ENCODE data around the gene ANP32B.
"Not testable (repeated sequence)": the region's sequence is repeated elsewhere in the genome, so short reads cannot be mapped to it uniquely, and the experiment has no call there.

ANP32B gene

DNA sequence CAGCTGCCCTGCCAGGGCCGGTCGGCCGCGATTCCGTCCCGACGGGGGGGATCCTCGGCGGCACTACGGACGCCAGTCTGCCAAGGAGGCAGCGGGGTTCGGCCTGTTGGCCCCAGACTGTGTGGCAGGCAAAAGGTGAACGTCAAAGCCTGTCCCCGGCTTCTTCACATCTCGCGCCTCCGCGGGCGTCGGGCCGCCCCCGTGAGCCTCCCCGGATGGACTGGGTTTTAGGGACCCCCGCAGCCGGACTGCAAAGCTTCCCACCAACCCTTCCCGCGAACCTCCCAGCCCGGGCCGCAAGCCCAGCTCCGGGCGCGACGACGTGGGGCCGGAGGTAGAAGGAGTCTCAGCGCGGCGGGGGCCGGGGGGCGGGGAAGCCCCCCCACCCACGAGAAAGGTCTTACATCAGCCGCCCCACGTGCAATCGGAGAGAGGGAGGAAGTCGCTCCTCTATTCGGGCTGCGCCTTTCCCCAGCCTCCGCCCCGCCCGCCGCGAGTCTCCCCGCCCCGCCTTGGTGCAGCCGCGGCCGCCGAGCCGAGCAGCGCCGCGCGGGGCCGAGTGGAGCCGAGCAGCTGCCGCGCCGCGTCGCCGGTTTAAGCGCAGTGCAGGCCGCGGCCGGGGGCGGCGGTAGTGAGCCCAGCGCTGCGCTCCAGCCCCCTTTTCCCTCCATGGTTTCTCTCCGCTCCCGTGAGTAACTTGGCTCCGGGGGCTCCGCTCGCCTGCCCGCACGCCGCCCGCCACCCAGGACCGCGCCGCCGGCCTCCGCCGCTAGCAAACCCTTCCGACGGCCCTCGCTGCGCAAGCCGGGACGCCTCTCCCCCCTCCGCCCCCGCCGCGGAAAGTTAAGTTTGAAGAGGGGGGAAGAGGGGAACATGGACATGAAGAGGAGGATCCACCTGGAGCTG is at the start of gene ANP32B:
ANP32B (plus strand) TSS at position 659 of the 906 bp plus-strand sequence; CDS start at position 874, 215 bp downstream.
- peak; percentile 96 to 97 for DNase-seq

DNA sequence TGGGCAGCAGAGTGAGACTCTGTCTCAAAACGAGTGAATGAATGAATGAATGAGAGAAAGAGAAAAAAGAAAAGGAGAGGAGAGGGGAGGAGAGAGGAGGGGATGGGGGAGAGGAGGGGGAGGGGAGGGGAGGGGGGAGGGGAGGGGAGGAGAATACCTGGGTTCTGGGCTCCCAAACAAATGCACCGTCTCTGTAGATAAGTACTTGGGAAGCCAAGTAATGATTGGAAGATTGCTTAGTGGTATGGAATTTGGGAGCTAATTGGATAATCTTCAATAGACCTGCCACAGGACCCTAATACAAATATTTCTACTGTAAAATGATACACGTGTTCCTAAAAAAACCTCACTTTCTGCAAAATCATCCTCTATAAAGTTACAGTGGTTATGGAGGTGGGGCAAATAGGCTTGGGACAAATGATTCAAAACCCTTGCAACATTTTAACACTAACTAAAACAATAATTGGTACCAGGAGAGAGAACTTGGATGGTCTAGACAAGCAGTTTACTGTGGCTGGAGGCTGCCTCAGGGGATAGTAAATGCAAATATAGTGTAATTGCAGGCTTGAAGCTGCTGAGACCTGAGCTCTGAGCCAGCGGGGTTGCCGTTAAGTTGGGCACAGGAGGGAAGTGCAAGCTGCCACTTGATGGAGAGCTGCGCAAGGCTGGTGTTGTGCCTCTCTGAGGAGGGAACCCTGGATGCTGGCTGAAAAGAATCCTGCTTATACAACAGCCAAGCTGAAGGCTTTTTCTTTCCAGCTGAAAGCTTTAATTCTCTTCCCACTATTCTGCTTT is 48.6 kb upstream of the ANP32B start:
- no peak for DNase-seq

DNA sequence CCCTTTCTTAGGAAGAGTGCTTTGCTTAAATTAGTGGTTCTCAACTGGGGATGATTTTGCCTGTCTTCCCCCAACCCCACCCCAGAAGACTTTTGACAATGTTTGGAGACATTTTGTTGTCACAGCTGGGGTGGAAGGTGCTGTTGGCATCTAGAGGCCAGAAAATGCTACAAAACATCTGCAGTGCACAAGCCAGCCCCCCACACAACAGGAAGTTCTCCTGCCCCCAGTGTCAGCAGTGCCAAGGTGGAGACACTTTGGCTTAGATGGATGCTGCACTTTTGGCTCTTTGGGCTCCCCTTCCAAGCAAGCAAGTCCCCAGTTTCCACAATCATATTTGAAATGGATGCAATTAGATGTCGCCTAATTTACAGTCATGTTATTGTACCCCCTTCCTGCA is 47.9 kb upstream of the ANP32B start:
- DNase-seq = no peak

DNA sequence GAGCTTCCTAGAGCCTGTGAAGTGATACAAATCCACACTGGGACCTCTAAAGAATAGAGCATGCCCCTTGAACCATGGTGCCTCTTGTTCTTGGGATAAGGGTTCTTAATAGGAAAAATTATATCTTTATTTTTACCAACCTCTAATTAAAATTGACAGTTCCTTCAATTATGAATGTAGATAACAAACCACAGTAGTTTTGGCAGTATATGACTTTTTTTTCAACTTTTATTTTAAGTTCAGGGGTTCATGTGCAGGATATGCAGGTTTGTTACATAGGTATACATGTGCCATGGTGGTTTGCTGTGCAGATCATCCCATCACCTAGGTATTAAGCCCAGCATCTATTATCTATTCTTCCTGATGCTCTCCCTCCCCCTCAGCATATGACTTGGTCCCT is 46.1 kb upstream of the ANP32B start:
- no peak for DNase-seq

DNA sequence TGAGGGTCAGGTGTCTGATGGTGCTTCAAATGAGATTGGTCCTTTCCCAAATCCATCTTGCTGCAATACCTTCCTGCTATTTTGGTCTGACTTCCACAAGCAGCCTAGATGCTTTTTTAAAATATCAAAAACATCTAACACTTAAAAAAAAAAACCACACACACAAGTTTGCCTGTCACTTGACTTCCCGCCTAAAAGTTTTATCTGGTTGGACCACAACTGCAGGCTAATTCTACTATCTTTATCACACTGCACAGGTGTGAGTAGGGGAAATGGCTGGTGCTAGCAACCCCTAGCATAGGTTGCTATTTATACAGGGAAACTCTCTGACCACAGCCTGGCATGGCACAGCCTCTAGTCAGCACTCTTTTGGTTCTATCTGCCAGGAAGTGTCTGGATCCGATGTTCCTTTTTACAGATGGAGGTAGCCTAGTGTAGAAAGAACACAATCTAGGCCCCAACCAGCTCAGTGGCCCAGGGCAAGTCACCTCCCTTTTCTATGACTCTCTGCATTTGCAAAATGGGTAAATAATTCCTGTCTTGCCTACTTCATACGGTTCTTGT is 45.0 kb upstream of the ANP32B start, which contains the start of gene HEMGN:
HEMGN (minus strand) TSS at position 92 of the 564 bp plus-strand sequence; CDS start at position 56, 36 bp downstream.
- DNase-seq = no peak

DNA sequence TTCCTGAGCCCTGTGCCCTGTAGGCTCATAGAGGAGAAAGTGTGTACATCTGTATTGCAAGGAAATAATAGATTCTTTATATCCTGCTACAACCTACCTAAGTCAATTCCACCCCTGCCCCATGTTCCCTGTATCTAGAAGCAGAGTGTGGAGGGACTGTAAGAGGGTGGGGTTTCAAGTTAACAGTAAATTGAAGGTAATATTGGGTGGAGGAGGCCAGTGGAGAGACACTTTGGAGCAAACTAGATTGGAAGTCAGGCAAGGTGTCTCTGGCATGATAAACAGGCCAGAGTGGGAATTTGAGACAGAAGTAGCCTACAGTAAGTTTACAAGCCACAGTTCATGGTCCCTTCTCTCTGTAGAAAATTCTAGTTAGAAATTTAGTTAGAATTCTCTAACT is 42.9 kb upstream of the ANP32B start:
- no peak for DNase-seq

DNA sequence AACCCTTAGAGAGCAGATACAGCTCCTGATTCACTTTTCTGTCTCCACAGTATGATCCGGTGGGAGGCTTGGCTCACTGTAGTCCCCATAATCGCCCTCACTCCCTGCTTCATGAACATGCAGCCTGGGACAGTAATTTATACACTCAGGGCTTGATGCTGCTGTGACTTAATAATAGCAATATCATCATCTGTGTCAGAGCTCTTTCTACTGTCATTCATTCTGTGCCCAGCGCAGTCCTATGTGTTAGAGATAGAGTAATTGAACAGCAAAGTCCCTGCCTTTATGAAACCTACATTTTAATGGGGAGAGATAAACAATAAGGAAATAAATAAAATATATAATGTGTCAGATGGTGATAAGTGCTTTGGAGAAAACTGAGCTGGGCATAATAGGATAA is 42.4 kb upstream of the ANP32B start:
- no peak for DNase-seq

DNA sequence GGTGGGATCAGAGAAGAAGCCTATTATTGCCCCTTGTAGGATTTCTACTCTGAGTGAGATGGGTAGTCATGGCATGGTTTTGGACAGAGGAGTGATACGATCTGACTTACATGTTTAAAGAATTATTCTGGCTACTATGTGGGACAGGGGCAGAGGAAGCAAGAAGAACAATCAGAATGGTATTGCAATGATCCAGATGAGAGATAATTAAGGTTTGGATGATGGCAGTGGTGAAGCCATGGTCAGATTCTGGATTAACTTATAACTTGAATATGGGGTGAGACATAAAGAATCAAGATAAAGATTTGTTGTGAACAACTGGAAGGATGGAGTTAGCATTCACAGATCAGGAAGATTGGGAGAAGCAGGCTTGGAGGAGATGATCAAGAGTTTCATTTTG is 41.8 kb upstream of the ANP32B start:
- no peak for DNase-seq

DNA sequence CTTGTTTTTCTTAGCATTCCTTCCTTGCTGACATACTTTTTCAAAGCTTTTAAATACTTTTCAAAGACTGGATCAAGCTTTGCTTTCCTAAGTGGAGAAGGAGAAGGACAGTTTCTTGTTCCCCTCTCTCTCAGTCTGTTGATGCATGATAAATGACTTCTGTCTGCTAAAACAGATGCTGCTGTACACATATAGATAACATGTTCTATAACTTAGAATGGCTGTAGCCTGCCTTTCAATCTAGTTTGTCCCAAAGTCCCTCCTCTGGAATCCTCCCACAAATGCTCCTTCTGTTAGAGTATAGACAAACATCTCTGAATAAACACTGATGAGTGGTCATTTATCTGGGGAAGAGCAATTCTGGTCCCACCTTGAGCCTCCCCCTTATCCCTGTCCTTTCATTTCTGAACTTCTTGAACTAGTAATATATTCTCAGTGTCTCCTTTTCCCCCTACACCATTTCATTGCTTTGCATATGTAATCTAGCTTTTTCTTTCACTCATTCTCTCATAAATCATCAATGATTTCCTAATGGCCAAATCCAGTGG is 39.8 kb upstream of the ANP32B start:
- DNase-seq = no peak

DNA sequence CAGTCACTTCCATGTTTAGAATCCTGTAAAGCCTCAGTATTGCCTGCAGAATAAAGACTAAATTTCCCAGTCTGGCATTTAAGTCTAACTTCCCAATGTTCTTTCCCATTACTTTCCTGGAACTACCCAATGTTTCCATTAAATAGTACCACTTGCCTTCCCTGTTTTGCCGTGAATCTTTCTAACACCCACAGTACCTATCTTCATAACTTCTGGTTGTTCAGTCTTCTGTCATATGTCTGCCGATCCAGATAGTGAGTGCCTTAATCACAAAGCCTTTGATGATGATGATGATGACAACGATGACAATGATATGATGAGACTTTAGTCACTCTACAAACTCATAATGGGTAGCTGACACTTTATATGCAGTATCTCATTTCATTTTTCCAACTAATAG is 38.5 kb upstream of the ANP32B start:
- no peak for DNase-seq

DNA sequence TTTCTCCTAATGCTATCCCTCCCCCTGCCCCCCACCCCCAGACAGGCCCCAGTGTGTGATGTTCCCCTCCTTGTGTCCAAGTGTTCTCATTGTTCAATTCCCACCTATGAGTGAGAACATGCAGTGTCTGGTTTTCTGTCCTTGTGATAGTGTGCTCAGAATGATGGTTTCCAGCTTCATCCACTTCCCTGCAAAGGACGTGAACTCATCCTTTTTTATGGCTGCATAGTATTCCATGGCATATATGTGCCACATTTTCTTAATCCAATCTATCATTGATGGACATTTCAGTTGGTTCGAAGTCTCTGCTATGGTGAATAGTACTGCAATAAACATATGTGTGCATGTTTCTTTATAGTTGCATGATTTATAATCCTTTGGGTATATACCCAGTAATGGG is 37.7 kb upstream of the ANP32B start:
- not testable (repeated sequence) for DNase-seq

DNA sequence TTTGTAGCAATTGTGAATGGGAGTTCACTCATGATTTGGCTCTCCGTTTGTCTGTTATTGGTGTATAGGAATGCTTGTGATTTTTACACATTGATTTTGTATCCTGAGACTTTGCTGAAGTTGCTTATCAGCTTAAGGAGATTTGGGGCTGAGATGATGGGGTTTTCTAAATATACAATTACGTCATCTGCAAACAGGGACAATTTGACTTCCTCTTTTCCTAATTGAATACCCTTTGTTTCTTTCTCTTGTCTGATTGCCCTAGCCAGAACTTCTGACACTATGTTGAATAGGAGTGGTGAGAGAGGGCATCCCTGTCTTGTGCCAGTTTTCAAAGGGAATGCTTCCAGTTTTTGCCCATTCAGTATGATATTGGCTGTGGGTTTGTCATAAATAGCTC is 36.0 kb upstream of the ANP32B start:
- DNase-seq = not testable (repeated sequence)

DNA sequence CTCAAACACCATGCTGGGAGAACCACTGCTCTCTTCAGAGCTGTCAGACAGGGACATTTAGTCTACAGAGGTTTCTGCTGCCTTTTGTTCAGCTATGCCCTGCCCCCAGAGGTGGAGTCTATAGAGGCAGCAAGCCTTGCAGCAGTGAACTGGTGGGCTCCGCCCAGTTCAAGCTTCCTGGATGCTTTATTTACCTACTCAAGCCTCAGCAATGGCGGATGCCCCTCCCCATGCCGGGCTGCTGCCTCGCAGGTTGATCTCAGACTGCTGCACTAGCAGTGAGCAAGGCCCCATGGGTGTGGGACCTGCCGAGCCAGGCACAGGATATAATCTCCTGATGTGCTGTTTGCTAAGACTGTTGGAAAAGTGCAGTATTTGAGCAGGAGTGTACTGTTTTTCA is 32.3 kb upstream of the ANP32B start:
- DNase-seq = not testable (repeated sequence)

DNA sequence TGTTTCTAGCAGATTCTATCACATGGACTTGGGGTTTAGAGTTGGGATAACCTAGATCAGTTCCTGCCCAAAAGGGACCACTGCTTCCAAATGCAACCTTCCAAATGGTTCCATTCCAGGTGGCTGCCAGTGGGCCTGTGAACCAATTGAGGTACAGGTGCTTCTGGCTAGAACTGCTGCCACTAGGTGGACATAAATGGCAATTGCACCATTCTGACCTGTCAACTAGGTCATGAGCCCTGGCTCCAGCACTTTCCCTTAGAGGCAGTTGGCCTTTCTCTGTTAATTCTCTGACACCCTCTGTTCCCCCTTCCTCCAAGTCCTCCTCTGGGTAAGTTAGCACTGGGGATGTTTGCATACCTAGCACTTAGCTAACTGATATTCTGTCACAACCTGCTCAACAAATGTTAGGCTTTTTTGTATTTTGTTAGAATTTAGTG is 28.6 kb upstream of the ANP32B start:
- DNase-seq = peak; percentile 37 to 53

DNA sequence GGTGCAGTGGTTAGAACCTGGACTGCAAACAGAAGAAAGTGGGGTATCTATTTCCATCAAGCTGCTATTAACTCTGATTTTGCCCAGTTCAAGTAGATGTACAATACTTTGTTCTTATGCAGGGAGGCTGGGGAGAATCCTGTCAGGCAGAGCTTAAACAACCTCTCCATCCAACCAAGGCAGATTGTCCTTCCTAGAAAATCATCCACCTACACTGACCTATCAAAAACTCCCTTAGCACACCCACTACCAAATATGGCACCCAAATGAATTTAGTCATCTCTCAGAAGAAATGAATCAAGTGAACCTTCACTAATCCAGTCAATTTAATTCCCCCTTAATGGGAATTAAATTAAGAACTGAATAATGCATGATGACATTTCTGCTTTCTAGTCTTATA is 26.8 kb upstream of the ANP32B start:
- no peak for DNase-seq

DNA sequence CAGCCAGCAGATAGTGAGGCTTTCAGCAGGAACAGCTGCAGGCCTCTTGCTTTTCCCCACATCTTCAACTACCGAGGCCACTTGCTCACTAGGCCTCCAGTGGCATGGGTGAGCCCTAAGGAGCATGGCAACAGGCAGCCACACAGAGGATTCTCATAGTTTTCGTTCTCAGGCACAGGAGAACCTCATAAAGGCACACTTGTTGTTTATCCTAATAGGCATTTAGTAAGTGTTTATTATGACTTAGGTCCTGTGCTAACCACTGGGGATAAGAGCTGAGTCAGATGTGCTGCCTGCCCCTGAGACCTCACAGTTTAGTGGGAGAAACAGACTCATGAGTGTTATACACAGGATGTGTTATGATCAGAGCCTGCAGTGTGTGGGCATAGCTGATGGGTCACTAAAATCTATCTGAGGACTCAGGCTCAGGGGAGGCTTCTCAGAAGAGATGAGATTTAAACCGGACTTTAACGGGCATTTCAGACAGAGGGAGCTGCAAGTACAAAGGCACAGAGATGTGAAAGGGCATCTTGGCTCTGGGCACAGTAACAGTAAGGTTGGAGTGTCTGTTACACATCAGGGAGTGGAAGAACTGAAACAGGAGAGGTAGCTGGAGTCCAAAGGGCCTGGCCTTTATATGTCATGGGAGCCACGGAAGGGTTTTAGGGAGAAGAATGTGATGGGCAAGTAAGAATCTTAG is 24.2 kb upstream of the ANP32B start:
- DNase-seq = no peak

DNA sequence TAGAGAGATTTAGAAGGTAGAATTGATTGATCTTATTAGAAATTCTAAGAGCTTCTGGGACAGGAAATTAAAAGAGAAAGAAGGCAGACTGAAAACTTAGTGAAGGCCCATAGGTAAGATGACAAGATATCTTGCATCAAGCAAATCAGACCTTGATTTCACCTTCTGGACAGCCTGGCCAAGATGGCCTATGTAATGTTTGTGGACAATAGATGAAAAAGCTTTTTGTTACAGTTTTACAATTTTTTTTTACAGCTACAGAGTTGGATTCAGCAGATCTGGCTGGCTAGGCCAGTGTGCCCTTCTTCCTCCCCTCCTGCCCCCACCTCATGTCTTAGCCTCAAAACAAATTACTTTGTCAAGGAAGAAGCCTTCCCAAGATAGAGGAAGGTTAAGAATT is 23.6 kb upstream of the ANP32B start:
- DNase-seq = no peak

DNA sequence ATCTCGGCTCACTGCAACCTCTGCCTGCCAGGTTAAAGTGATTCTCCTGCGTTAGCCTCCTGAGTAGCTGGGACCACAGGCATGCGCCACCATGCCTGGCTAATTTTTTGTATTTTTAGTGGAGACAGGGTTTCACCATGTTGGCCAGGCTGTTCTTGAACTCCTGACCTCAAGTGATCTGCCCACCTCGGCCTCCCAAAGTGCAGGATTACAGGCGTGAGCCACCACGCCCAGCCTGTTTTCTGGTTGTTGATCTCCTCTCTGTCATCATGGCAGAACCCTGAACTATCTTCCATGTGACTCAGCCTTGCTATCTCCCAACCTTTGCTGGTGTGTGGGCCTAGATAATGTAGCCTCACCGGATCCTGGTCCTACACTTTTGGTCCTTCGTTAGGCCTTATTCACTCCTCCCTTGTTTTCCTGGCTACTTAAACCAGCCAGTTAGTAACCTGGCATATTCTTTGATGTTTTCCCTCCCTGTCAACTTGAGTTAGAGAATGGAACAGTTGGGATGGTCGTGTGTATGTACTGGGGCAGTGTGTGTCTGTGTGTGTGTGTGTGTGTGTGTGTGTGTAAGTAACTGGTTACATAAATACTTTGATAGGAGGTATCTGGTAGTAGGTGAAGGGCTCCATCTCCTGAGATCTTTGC is 22.3 kb upstream of the ANP32B start:
- not testable (repeated sequence) for DNase-seq

DNA sequence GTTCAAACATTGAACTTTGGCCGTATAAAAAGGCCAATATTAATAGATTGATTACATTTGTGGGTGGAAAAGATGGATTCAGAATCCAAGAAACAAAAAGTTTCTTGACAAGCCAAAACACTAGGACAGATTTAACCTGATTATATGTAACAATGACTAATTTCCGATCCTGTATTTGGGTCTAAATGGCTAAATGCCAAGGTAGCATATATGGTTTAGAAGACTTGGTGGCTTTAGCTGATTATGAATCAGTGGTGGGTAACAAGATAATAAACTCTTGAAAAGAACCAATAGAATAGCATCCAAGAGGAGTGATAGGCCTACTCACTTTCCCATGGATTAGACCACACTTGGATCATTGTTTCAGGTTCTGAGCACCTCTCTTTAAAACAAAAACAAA is 21.8 kb upstream of the ANP32B start:
- DNase-seq = no peak

DNA sequence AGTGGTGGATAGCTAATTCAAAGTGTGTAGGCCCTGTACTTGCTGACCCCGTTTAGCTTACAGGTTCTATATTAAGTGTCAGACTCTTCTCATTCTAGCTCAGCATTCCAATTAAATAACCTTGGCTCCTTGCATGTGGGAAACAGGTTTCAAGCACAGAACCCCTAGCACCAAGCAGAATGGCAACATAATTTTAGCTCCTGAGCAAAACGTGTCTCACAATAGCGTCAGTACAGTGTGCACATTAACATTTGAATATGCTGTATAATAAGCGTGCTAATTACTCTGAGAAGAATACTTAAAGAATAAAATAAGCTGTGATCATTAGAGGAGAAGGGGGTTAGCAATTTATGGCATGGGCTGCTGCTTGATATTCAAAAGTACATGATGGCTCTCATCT is 21.0 kb upstream of the ANP32B start:
- DNase-seq = no peak

DNA sequence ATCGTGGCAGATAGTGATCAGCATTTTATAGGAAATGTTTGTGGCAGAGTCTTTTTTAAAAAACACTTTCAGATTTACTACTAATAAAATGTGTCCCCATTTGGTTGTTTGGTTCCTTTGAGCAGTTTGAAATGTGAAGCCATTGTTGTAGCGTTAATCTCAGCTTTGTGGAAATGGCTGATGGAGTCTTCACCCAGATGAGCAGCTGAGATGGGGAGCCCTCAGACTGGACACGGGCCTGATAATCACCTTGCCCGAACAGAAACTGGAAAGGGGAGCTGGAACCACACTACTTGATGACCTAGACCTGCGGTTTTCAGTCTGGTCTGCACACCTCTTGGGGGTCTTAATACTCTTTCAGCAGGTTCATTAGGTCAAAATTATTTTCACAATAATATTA is 20.6 kb upstream of the ANP32B start:
- DNase-seq = no peak

DNA sequence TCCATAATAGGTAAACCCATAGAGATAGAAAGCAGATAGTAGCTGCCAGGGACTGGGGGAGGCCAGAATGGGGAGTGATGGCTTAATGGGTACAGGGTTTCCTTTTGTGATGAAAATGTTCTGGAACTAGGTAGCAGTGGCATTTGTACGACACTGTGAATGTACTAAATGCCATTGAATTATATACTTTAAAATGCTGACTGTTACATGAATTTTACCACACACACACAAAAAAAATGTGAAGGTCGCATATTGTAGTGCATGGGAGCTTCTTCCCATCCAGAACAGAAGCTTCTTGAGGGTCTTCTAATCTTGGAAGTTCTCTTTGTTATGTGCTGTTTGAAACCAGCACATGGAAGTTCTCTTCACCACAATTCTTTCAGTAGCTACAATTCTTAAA is 19.9 kb upstream of the ANP32B start:
- DNase-seq = no peak
